AG08396 (cell line): Measurements from ENCODE around the gene CD300LB.
"Not testable (repeated sequence)": the region's sequence is repeated elsewhere in the genome, so short reads cannot be mapped to it uniquely, and the experiment has no call there.

Source experiments
- DNase-seq: peaks from one replicate; pipeline ENCODE4 v3.0.0; 2012; ENCODE audit warnings: low spot score, mixed read lengths

The CD300LB gene

DNA sequence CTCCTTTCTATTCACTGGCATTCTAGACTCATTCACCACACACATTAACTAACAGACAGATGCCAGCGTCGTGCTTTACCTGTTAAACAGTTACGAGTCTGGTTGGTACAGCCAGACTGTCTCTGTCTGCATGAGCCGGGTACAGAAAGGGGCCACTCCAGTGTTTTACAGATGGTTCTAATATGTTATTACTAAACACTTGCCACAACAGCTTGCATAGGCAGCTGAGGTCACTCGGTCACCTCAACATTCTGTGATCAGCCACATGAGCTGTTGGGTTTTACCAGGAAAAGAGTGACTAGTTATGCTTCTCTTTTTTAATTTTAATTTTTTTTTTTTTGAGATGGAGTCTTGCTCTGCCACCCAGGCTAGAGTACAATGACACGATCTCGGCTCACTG, 39.6 kb downstream of the CD300LB start:
- no peak for DNase-seq

DNA sequence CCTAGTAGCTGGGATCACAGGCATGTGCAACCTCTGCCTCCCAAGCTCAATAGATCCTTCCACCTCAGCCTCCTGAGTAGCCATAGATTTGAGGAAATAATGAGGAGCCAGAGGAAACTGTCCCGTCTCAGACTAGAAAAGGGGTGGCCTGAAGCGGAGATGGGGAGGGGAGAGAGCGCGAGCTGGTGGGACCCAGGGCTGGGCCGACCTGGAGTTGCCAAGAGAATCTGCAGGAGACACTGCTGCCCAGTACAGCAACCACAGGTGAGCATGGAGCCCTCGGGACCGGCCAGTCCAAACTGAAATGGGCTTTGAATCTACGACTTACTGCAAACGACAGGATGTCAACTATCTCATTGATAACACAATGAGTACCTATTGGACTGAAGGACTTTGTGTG, 40.6 kb downstream of the CD300LB start:
- DNase-seq = no peak

DNA sequence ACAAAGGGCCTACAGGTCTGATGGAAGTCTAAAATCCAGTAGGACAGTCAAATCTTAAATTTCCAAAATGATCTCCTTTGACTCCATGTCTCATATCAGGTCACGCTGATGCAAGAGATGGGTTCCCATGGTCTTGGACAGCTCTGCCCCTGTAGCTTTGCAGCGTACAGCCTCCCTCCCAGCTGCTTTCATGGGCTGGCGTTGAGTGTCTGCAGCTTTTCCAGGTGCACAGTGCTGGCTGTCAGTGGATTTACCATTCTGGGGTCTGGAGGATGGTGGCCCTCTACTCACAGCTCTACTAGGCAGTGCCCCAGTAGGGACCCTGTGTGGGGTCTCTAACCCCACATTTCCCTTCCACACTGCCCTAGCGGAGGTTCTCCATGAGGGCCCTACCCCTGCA, 43.0 kb downstream of the CD300LB start:
- DNase-seq = not testable (repeated sequence)

DNA sequence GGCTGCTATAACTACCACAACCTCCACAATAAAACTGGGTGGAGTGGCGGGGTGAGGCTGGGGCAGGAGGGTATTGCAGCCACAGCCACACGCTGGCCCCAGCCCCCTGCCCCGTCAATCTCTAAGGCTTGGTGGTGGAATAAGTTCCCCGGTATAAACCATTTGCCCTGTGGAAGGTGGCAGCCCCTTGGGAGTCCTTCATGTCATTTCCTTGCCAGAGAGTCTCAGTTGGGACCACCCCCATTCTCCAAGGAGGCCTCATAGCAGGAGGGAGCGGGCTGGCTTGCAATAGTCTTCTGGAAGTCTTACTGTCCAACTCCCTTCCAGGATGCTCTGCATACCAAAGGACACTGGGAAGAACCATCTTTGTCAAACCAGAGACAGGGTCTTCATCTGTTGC, 45.4 kb downstream of the CD300LB start:
- no peak for DNase-seq

DNA sequence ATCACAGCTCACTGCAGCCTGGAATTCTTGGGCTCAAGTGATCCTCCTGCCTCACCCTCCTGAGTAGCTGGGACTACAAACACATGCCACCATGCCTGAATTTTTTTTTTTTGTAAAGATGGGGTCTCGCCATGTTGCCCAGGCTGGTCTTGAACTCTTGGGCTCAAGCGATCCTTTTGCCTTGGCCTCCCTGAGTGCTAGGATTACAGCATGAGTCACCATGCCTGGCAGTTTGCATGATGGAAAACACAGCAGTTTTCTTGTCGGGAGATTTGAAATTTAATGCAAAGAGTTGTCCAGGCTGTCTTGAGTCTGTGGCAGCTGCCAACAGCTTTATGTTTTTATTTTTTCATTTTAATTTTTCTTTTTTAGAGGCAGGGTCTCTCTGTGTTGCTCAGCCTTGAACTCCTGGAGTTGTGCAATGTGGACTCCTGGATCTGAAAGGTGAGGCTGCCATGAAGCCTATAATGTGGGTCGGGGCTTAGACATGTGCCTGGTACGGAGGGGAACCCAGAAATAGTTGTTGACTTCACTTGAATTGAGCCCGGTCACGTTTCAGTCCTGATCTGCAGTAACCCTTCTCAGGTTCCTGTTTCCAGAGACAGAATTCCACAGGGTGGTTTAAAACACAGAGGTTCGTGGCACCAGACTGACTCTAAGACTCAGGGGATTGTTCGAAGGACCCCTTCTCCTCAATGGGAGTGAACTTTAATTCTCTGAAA, 46.1 kb downstream of the CD300LB start:
- DNase-seq = no peak

DNA sequence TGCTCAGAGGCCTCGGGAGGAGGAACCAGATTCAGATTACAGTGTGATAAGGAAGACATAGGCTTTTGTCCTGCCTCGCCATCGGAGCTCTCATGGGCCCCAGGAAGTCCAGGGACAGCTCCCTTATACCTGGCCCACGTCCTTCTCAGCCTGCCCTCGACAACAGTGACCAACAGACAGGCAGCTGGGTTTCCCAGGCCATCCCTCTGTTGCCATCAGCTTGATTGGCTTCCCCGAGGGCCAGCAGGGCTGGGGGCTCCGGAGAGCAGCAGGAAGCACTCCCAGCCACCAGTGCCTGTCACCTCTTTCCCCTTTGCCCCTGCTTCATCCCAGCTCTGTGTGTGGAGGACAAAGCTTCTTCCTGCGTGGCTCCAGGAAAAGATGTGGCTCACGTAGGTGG, 47.2 kb downstream of the CD300LB start:
- no peak for DNase-seq

DNA sequence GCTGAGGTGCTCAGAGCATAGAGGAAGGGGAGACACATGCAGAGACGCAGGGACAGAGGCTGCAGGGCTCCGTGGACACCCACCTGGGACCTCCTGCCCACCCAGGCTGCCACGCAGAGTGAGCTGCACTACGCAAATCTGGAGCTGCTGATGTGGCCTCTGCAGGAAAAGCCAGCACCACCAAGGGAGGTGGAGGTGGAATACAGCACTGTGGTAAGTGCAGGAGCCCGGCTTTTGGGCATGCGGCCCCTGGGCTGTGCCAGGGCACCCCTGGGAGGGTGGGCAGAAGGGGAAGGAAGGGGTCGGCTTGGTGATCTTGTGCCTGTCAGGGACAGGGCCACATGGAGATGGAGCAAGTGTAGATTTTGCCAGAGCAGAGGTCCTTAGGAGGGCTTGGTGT, 49.7 kb downstream of the CD300LB start:
- no peak for DNase-seq

DNA sequence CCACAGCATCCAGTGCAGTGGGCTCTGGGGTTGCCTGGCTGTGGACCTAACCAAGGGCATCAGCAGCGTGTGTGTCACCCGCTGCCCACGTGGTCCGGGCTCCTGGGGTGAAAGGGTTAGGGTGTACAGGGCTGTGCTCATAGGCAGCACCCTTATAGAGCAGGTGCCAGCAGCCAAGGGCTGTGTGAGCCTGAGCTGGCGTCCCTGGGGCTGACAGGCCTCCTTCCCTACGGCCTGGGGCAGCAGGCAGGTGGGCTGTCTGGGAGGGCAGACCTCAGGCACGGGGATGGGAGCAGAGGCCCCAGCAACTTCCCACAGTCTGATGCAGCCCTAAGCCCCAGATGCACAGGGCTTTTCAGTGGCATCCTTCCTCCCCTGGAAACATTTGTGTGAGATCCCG, 51.0 kb downstream of the CD300LB start:
- DNase-seq = no peak

DNA sequence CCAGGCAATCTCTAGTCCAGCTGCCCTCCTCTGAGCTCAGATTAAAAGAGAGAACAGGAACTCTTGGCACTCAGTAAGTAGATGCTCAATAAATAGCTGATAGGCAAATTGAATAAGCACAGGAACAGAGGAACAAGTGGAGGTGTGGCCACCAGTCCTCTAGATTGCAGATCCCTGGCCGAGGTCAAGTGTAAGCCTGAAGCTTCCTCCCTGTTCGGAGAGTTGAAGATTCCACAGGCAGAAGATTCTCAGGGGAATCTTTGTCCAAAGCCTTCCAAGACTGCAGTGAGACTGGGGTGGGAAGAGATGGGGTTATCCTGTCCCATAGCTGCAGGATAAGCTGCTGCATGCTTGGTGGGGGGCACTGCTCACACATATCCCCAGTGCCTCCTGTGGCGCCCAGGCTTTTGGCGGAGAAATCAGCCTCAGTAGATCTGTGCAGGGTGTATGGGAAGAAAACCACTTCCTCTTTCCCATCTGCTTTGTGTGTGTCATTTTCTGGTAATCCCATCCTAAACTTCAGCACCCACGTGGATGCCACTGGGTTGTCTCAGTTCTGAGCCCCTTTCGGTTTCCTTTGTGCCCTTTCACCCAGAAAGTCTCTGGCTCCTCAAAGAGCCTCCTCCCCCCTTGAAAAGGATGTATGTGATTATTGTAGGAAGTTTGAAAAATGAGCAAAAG, 52.7 kb downstream of the CD300LB start:
- no peak for DNase-seq

DNA sequence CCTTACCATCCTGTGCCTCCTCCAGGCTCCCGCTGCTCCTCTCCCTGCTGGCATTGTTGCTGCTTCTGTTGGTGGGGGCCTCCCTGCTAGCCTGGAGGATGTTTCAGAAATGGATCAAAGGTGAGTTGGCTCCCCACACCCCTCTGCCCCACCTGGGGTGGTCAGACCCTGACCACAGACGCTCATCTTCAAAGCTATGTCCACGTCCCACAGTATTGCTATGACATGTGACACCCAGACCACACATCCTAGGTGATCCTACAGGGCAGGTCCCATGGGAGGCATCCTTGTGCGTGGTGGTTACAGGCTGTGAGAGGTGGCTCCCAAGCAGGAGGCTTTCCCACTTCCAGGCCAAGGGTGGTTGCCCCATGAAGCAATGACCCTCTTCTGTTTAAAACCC, 53.9 kb downstream of the CD300LB start:
- no peak for DNase-seq

DNA sequence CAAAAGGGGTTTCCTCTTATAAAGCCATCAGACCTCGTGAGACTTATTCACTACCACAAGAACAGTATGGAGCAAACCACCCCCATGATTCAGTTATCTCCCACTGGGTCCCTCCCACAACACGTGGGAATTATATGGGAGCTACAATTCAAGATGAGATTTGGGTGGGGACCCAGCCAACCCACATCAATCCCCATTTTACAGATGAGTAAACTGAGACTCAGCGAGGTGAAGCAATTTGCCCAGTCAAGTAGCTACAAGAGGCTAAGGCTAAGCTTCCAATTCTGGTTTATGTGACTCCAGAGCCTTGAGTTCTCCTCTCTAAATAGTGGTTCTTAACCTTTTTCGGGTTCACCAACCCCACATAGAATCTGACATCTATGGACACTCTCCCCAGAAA, 56.1 kb downstream of the CD300LB start:
- no peak for DNase-seq

DNA sequence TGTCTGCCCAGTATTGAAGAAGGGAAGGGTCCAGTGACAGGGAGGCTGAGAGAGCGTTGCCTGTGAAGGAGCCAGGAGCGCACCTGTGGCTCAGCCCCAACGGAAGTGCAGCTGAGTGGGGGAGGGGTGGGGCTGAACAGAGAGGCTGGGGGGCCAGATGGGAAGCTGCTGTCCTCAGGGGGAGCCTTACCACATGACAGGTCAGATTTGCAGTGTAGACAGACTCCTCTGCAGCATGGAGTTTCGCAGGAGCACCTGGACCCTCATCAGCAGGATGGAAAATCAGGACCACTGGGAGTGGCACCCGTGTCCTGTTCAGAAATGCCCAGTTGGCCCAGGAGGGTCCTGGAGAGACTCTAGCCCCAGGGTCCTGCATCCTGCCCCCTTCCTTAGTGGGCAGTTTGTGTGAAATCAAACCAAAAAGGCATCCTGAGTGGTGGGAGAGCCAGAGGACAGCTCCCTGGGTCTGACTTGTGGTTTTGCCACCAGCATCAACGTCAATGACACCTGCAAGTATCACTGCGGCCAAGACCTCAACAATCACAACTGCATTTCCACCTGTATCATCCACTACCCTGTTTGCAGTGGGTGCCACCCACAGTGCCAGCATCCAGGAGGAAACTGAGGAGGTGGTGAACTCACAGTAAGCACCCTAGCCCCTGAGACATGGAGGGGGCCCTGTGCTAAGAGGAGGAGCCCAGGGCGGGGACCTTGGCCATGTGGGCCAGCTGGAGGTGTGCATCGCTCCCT, 57.1 kb downstream of the CD300LB start:
- no peak for DNase-seq

DNA sequence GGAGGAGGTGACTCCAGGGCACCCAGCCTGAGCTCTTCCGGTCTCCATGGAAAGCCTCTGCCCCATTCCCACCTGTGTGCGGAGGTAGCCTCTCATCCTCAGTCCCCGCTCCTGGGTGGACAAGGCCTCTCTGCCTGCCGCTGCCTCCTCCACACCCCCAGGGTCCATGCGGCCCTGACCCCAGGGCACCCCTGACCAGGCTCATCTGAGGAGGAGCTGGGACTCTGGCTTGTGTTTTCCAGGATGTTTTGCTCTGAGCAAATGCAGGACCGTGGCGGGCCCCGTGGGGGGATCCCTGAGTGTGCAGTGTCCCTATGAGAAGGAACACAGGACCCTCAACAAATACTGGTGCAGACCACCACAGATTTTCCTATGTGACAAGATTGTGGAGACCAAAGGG, 58.0 kb downstream of the CD300LB start:
- no peak for DNase-seq

DNA sequence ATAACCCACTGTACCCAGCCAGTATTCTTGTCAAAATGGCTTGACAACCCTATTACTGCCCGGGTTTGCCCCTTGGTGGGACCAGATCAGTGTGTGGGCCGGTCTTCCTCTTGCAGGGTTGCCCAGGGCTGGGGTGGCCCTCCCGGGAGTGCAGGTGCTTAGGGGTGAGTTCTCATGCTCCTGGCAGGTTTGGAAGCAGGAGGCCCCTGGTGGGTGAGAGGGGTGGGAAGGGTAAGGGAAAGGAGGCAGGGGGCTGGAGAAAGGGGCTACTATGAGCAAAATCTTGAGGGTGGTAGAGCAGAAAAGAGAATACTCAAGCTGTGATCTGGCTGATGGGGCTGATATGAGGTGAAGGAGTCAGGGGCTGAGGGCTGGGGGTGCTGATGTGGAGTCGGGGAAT, 58.4 kb downstream of the CD300LB start:
- no peak for DNase-seq

DNA sequence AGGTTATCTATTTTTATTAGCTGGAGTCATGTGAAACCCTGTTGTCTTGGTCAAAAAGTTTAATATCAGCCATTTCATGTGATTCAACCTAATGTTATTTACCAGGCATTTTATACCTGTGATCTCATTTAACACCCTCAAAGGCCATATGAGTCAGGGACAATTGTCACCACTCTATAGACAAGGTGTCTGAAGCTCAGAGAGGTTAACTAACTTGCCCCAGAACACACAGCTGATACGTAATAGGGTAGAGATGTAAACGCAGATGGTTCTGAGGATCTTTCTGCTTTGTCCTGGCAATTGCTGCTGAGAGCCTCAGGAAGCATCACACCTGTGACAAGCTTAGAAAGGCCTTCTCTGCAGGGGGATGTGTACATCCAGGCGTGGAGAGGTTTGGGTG, 59.9 kb downstream of the CD300LB start:
- no peak for DNase-seq
